ENCODE results near the gene AZIN2.
"Not testable (repeated sequence)": the region's sequence is repeated elsewhere in the genome, so short reads cannot be mapped to it uniquely, and the experiment has no call there.

The AZIN2 gene

DNA sequence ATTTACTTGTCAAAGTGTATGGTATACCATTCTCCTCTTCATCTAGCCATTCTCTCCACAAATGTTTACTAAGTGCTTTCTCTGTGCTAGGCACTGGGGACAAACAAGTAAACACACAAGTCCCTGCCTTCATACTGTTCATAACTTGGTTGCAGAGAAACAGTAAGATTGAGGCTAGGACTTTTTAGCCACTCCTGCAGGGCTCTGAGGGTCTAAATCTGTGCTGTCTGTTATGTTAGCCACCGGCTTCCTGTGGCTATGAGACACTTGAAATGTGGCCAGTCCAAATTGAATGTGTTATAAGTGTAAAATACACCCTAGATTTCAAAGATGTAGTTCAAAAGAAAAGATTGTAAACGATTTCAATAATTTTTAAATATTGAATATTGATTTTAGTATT is 50.2 kb downstream of the AZIN2 start:
- DNase-seq = peak; percentile 20

DNA sequence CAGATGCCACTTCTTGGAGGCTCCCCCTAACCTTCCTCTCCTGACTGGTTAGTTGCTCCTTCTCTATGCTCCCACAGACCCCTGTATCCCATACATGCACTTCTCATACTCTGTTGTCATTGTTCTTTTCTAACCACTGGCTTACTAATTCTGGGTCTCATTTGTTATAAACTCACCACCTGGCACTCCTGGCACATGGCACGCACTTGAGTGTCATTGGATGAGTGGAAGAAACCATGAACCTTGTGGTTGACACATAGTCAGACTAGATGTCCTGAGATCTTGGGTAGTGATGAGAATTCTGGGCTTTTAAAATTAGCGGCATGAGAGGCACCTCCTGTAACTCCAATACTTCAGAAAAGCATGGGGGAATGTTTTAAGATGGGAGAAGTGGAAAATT is 51.6 kb downstream of the AZIN2 start:
- no peak for DNase-seq

- DNase-seq = no peak
Measured at GRCh38 chr1:33133478-33134105, 52.6 kb downstream of the AZIN2 start.

DNA sequence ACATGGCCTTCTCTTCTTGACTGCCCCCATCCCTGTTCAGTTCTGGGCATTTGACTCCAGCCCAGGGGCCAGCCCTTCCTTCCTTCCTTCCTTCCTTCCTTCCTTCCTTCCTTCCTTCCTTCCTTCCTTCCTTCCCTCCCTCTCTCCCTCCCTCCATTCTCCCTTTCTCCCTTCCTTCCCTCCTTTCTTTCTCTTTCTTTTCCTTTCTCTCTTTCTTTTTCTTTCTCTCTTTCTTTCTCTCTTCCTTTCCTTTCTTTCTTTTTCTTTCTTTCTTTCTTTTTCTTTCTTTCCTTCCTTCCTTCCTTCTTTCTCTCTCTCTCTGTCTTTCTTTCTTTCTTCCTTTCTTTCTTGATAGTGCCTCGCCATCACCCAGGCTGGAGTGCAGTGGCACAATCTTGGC is 55.1 kb downstream of the AZIN2 start:
- not testable (repeated sequence) for DNase-seq

DNA sequence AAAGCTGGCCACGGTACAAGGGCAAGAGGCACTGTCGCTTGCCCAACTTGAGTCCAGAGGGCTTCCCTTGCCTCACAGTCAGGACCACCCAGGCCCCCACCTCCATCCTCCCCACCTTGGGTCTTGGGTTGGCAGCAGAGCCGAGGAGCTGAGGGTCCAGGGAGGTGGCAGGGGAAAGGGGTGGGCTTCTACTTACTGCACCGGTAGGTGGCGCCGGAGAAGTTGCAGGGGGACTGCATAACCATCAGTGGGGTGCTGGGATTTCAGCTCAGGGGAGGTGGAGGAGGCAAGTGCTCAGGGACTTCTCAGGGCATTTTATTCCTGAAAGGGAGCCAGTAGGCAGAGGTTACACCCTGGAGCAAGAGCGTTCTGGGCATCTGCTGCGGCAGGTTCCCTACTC is 56.8 kb downstream of the AZIN2 start:
- DNase-seq = peak; percentile 70

- DNase-seq = no peak
Measured at GRCh38 chr1:33140153-33141149, 59.5 kb downstream of the AZIN2 start.

DNA sequence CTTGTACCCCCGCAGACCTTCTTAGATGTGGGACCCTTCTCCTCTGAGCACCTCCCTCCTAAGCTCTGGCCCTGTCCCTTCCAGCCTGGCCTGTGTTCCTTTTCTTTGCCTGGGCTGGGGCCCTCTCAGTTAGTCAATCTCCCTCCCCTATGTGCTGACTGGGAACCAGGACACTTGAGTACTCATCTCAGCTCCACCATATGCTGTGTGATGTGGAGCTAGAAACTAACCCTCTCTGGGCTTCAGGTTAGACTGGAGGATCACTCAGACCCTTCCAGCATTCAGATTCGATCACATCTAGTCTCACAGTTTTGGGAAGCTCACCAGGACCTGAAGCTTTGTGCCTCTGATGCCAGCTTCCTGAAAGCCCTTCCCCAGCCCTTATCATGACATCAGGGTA is 60.3 kb downstream of the AZIN2 start:
- no peak for DNase-seq

- DNase-seq = no peak
Measured at GRCh38 chr1:33141781-33142180, 60.8 kb downstream of the AZIN2 start.

- no peak for DNase-seq
Measured at GRCh38 chr1:33142483-33143064, 61.6 kb downstream of the AZIN2 start.

DNA sequence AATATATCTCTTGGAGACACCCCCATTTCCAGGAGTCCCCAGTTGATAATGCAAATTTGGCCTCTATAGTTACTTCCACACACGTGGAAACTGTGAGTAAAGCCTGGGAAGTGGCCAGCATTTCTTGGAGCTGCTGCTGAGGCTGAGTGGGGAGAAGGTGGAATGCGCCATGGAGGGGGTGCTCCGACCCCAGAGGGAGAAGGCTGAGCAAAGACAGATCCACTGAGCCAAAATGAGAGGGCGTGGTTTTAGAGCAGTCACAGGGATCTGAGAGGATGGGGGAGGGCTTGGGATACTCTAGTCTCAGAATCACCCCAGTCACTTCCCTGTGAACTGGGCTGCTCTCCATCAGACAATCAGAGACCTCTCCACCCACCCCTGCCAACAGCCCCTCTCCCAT is 62.2 kb downstream of the AZIN2 start:
- DNase-seq = no peak

- no peak for DNase-seq
Measured at GRCh38 chr1:33143698-33144097, 62.7 kb downstream of the AZIN2 start.

DNA sequence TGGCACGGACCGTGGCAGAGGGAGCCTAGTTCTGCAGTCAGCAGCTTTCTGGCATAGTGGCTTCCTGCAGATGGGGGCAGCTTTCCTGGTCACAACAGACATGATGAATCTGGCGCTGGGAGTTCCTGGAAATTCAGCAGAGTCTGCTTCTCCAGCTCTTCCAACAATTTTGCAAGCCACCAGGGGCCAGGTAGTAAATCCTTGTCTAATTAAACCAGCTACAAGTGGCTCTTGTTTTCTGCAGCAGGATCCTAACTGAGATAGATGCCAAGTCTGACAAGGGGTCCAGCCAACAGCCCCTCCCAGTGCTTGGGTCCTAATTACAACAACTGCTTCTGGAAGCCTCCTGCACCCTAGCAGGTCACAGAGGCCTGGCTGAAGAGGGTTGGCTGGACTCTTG is 65.0 kb downstream of the AZIN2 start:
- no peak for DNase-seq

GRCh38 chr1:33147275-33147996 is 66.5 kb downstream of the AZIN2 start:
- no peak for DNase-seq

DNA sequence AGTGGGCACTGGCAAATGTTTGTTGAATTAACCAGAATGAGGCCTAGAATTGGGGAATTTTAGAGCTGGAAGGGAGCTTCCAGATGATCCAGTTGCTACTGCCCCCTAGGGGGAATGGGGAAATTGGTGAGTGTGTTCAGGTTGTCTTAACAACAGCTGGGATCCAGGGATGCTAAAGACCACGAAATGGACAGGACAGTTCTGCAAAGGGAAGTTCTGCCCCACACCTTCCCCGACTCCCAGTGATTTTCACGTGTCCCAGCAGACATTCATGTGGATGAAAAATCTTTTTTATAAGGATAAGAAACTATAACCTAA is 67.0 kb downstream of the AZIN2 start:
- no peak for DNase-seq

DNA sequence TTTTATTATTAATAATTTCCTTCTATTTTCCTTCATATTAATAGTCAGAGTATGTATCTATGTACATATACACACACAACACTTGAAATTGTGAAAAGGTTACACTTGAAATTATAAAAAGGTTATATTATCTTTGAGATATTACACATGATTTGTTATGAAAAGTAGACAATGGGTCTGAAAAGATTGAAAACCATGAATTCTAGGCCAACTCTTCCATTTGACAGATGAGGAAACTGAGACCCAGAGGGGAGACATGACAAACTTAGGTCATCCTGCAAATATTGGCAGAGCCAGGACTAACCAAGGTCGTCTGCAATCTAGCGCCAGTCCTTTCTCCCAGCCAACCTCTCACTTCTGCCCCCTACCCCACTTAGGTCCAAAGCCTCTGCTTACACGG is 67.7 kb downstream of the AZIN2 start:
- no peak for DNase-seq

DNA sequence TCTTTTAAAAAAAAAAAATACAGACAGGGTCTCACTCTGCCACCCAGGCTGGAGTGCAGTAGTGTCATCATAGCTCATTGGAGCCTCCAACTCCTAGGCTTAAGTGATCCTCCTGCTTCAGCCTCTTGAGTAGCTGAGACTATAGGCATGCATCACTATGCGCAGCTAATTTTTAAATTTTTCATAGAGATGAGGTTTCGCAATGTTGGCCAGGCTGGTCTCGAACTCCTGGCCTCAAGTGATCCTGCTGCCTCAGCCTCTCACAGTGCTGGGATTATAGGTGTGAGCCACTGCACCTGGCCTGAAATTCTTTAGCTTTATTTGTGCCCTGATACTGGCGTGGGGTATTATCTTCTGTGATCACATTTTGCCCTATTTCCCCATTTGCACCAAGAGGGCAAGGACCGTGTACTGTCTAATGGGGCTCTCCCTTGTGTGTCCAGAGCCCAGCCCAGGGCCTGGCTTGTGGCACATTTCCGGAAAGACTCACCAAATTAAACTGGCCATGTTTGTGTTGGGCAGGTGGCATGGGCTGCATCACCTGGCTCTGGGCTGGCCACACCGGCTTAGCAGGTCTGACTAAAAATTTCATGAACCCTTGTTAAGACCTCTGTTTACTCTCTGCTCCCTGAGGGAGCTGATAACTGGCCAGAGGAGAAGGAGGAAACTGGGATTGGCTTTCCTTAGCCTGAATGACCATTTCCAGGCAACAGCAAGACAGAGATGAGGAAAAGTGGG is 68.7 kb downstream of the AZIN2 start:
- no peak for DNase-seq

- DNase-seq = no peak
Measured at GRCh38 chr1:33150522-33150921, 69.6 kb downstream of the AZIN2 start.

GRCh38 chr1:33151116-33151515 is 70.2 kb downstream of the AZIN2 start:
- DNase-seq = no peak

DNA sequence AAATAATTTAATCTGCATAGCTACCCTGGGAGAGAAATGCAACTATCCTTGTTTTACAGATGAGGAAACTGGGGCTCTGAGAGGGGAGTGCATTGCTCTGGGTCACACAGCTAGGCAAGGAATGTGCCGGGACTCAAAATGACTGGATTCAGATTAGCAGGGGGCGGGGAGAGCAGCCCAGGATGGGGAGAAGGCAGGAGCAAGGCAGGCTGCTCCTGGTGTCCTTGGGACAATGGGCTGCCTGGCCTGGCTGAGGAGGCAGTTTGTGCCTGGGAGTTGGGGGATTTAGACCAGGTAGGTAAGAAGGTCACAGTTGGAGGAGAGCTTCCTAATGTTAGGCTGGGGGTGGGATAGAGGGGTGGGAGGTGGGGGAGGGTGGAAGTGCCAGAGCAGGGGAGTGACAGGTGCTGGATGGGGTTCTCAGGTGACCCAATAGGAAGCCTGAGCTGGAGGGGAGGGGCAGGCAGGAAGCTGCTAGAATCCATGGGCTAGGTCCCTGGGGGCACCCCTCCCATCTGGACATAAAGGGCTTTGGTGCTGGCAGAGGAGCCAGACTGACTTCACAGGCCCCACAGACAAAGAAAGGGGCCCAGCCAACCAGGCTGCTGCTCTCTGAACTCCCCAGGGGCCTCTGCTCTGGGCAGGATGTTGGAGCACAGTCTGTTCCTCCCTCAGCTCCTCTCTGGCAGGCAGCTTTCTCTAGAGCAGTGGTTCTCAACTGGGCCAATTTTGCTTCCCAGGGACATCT is 71.9 kb downstream of the AZIN2 start:
- DNase-seq = no peak

DNA sequence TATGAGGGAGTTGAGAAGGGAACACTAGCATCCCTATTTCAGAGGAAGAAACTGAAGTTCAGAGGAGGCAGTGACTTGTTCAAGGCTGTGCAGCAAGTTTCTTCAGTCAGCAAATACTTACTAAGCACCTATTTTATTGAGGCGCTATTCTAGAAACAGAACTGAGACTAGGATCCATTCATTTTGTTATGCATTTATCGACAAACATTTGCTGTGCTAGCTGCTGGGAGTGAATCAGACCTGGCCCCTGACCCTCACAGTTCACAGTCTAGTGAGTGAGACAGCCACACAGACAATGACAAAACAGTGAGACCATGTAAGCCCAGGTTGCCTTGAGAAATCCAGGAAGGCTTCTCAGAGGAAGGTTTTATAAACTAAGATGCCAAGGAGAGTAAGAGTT is 72.7 kb downstream of the AZIN2 start:
- no peak for DNase-seq

DNA sequence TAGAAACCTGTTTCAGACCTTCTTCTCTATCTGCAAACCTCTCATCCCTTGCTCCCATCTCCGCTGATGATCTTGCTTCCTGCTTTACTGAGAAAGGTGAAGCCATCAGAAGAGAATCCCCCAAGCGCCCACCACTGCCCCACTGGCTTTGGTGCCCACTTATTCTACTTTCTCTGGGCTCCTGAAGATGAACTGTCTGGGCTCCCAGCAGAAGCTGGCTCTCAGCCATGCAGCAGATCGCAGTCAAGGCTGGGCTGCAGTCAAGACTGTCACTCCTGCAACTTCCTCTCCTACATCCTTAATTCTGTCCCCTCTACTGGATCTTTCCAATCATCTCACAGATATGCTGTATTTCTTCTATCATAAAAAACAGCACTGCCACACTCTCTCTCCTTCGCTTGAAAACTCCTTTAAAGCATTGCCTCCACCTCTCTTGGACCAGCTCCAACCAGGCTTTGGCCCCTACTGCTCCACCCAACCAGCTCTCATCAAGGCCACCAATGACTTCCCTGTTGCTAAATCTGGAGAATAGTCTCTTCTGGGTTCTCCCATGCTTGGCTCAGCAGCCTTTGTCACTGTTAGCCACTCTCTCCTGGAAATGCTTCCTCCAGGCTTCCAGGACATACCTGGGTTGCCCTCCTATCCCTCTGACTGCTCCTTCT is 75.1 kb downstream of the AZIN2 start:
- no peak for DNase-seq
